Chondrocyte (in vitro differentiated cells): ENCODE measurements around the gene CASP9. TPM values are rescaled to one million over a fixed set of nuclear protein-coding genes. Genes with fewer than 3 reads are reported as not detected.

Experiments used
- DNase-seq: peaks from one replicate; pipeline ENCODE4 v3.0.0; 2021; ENCODE audit warnings: mixed read lengths, low spot score
- H3K27ac Mint-ChIP-seq: one replicate; pipeline ENCODE4 v1.8.0; 2021; ENCODE audit warnings: mild to moderate bottlenecking, moderate library complexity, mixed read lengths; ENCODE audit not compliant: unreplicated experiment
- H3K27me3 Mint-ChIP-seq: 2 replicates; pipeline ENCODE4 v1.8.0; 2021; ENCODE audit warnings: low read depth, mixed read lengths
- H3K36me3 Mint-ChIP-seq: 2 replicates; pipeline ENCODE4 v1.8.0; 2021; ENCODE audit warnings: low read depth, mixed read lengths
- H3K4me1 Mint-ChIP-seq: 2 replicates; pipeline ENCODE4 v1.8.0; 2021; ENCODE audit warnings: low read depth, mild to moderate bottlenecking, mixed read lengths
- H3K4me3 Mint-ChIP-seq: one replicate; pipeline ENCODE4 v1.8.0; 2021; ENCODE audit warnings: mild to moderate bottlenecking, moderate library complexity, mixed read lengths; ENCODE audit not compliant: unreplicated experiment
- H3K9me3 Mint-ChIP-seq: 2 replicates; pipeline ENCODE4 v1.8.0; 2021; ENCODE audit warnings: low read depth, mixed read lengths
- total RNA-seq: library from RNA; stranded (reverse); gene quantifications from 3 replicates; pipeline ENCODE4 v1.2.1, GENCODE V29; 2021
- TF ChIP-seq, protein P1 (sequence below): fragments of 200-600 bp; sonication (generic); IDR thresholded peaks from 2 replicates; pipeline ENCODE4 v1.5.0; 2021; ENCODE audit warnings: antibody characterized with exemption, mild to moderate bottlenecking, moderate library complexity

CASP9 gene
- total RNA-seq, 1 donor from 2014 or later = 11.6 TPM

DNA sequence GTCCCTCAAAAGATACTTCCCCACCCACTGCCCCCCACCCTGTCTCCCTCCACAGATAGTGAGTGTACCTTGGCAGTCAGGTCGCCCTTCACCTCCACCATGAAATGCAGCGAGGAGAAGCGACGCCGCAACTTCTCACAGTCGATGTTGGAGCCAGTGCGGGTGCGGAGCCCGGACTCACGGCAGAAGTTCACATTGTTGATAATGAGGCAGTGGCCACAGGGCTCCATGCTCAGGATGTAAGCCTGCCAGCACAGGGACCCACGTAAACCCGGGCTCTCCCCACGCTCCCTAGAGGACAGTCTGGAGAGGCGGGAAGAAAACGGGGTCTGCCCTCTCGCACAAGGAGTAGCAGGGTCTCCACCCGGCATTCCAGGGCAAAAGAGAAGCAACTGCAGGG is 17.2 kb downstream of the CASP9 start:
- H3K27me3 Mint-ChIP-seq = no peaks in the 10 kb centered on the region
- no peaks in the 10 kb centered on the region for H3K9me3 Mint-ChIP-seq
- DNase-seq = no peak
- TF ChIP-seq, protein P1, sequence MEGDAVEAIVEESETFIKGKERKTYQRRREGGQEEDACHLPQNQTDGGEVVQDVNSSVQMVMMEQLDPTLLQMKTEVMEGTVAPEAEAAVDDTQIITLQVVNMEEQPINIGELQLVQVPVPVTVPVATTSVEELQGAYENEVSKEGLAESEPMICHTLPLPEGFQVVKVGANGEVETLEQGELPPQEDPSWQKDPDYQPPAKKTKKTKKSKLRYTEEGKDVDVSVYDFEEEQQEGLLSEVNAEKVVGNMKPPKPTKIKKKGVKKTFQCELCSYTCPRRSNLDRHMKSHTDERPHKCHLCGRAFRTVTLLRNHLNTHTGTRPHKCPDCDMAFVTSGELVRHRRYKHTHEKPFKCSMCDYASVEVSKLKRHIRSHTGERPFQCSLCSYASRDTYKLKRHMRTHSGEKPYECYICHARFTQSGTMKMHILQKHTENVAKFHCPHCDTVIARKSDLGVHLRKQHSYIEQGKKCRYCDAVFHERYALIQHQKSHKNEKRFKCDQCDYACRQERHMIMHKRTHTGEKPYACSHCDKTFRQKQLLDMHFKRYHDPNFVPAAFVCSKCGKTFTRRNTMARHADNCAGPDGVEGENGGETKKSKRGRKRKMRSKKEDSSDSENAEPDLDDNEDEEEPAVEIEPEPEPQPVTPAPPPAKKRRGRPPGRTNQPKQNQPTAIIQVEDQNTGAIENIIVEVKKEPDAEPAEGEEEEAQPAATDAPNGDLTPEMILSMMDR = no peak
- no peaks in the 10 kb centered on the region for H3K4me1 Mint-ChIP-seq
- no peak overlapping the region for H3K27ac Mint-ChIP-seq
- peaks cover 4% of the 10 kb centered on the region for H3K36me3 Mint-ChIP-seq
- H3K4me3 Mint-ChIP-seq = no peak overlapping the region

DNA sequence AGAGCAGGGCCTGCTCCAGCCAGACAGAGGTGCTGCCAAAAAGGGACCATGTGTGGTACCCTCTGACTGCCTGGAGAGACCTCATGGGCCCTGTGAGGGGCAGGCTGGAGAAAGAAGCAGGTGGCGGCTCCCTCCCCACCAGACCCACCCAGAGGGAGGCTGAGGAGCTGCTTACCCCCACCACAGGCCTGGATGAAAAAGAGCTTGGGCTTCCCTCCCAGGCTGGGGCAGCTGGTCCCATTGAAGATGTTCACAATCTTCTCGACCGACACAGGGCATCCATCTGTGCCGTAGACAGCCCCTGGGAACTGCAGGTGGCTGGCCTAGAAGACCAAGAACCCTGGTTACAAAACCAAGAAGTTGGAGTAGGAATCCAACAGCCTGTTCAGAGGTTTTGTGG is 19.6 kb downstream of the CASP9 start:
- H3K4me3 Mint-ChIP-seq = no peak overlapping the region
- TF ChIP-seq, protein P1 = no peak
- peaks cover 1% of the 10 kb centered on the region for H3K36me3 Mint-ChIP-seq
- no peaks in the 10 kb centered on the region for H3K4me1 Mint-ChIP-seq
- no peaks in the 10 kb centered on the region for H3K27me3 Mint-ChIP-seq
- no peaks in the 10 kb centered on the region for H3K9me3 Mint-ChIP-seq
- no peak for DNase-seq
- no peak overlapping the region for H3K27ac Mint-ChIP-seq

DNA sequence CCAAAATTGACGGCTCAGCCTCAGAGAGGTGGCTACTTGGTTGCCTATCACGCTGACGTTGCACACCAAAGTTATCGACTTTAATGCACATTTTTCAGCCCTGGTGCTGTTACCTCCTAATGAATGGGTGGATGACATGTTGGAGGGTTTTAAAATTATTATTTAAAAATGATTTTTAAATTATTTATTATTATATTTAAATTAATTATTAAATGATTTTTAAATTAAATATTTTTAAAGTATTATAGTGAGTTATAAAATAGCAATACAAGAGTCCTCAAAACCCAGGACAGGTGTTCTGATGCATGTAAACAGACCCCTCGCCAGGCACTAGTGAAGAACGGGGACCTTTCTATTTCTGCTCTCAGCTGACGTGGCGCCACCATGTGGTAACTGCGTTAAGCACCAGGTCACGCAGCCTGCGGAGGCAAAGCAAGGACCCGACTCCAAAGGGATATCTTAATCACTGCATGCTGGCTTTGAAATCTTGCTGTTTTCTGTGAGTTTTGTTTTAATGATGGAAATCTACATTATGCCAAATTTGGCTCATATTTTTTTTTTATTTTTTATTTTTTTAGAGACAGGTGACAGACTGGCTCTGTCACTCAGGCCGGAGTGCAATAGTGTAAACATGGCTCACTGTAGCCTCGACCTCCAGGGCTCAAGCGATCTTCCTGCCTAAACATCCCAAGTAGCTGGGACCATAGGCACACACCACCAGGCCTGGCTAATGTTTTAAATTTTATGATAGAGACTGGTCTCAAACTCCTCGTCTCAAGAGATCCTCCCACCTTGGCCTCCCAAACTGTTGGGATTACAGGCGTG is 22.6 kb downstream of the CASP9 start:
- peaks cover 5% of the 10 kb centered on the region for H3K36me3 Mint-ChIP-seq
- no peaks in the 10 kb centered on the region for H3K4me1 Mint-ChIP-seq
- no peak overlapping the region for H3K4me3 Mint-ChIP-seq
- H3K27ac Mint-ChIP-seq = no peak overlapping the region
- peaks cover 4% of the 10 kb centered on the region for H3K9me3 Mint-ChIP-seq
- no peaks in the 10 kb centered on the region for H3K27me3 Mint-ChIP-seq
- no peak for DNase-seq
- TF ChIP-seq, protein P1 = peak; percentile 84

DNA sequence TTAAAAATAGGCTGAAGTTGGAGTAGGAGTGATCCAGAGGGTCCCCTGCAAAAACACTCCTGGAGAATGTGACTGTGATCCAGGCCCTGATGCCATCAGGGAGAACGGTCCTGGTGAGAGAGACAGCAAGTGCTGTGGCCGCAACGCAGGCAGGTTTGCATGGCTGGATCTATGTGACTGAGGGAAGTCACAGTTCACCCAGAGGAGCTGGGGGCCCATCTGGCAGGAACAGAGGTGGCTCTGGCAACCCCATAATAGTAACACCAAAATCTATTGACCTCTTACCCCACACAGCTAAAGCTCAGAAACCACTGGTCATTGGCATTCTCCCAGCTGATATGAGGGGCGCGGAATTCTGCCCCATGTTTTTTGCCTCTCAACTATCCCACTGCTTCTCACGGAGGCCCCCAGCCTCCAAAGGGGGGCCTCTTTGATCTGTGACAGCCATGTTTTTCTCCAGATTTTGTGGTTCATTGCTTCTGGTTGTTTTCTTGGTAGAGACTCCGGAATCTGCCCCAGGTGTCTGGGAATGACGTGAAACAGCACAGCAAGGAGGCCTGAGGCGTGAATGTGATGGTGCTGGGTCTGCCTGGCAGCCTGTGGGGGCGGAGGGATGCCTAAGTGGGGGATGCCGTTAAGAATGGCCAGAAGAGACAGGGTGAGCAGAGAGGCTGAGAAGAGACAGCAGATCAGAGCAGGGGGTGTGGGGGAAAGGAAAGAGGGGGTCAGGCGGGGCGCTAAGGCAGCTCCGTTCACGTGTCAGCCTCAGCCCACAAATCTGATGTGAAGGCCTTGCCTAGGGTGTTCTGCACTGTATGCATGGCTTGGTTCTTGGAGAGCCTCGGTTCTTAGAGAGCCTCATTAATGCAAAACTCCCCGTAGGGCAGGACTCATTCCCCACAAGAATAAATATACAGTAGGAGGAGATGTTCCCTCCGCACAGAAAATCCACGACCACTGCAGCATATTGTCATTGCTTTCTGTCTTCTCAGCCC is 23.5 kb downstream of the CASP9 start:
- TF ChIP-seq, protein P1 = no peak
- H3K36me3 Mint-ChIP-seq = peaks cover 10% of the 10 kb centered on the region
- H3K4me3 Mint-ChIP-seq = no peak overlapping the region
- no peak overlapping the region for H3K27ac Mint-ChIP-seq
- no peaks in the 10 kb centered on the region for H3K27me3 Mint-ChIP-seq
- DNase-seq = no peak
- peaks cover 4% of the 10 kb centered on the region for H3K9me3 Mint-ChIP-seq
- H3K4me1 Mint-ChIP-seq = no peaks in the 10 kb centered on the region

DNA sequence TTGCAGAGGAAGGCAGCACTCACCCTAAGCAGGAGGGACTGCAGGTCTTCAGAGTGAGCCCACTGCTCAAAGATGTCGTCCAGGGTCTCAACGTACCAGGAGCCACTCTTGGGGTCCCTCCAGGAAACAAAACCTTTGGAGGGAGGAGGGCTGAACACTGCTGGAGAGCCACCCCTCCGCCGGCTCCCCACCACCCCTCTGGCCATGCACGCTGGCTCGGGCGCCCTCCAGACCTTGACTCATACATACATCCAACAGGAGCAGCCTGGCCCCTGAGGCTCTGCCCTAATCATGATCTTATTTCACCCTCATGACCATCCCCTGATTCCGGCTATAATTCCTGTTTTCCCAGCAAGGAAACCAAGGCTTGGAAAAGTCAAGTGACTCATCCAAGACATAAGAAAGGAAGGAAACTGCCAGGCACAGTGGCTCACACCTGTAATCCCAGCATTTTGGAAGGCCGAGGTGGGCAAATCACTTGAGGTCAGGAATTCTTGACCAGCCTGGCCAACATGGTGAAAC is 30.1 kb downstream of the CASP9 start:
- no peak overlapping the region for H3K4me3 Mint-ChIP-seq
- no peaks in the 10 kb centered on the region for H3K27me3 Mint-ChIP-seq
- no peak overlapping the region for H3K27ac Mint-ChIP-seq
- TF ChIP-seq, protein P1 = no peak
- H3K9me3 Mint-ChIP-seq = peaks cover 9% of the 10 kb centered on the region
- no peak for DNase-seq
- H3K4me1 Mint-ChIP-seq = no peaks in the 10 kb centered on the region
- peaks cover 28% of the 10 kb centered on the region for H3K36me3 Mint-ChIP-seq
